ENCODE data around the gene AIFM3. TPM values are rescaled to one million over a fixed set of nuclear protein-coding genes. Genes with fewer than 3 reads are reported as not detected.

Gene AIFM3
- total and polyA plus RNA-seq, 2 donors (not counting 1 experiment from before 2014, with no cell fraction given), result 3.0 to 6.0 TPM

DNA sequence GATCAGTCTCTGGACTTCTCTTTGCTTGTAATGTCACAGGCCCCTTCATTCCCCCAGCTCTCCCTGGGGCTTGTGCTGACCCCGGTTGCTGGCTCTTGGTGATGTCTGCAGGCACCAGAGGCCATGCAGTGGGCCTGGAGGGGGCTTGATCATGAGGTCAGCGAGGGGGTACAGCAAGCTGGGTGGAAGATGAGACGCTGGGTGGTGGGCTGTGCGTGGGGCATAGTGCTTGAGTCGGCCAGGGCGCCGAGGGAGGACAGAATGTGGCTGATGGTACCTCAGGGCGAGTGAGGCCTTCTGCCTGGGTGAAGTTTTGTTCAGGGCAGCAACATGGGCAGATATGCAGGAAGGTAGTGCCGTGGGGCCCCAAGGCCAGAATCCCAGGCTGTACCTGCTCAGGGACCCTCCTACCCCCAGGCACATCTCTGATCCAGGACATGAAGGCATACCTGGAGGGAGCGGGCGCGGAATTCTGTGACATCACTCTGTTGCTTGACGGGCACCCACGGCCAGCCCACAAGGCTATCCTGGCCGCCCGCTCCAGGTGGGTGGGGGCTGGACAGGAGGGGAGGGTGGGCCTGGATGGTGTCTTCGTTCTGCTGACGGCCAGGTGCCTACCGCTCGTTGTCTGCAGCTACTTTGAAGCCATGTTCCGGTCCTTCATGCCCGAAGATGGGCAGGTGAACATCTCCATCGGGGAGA lies 28.4 kb downstream of the AIFM3 start:
- Histone ChIP-seq H3K4me1 (ENCODE audit: control insufficient read depth in 2 of 2, insufficient read depth in 2 of 2, low read length in 2 of 2) (peaks cover 6 to 9% of the 10 kb centered on the region in 2 donors), H3K9ac (ENCODE audit: low read length) (no peak overlapping the region), H3K4me2 (replicated peaks; ENCODE audit: low read depth, low read length, poor library complexity, severe bottlenecking) (no peak overlapping the region), H3K36me3 (replicated peaks in 1 of 2; ENCODE audit: control extremely low read depth in 1 of 2, control insufficient read depth in 1 of 2, extremely low read depth in 1 of 2, insufficient read depth in 2 of 2, low read length in 1 of 2) (peaks cover 0 to 34% of the 10 kb centered on the region in 2 experiments), H3K4me3 (ENCODE audit: control extremely low read depth in 1 of 5, extremely low read depth in 1 of 5, insufficient read depth in 1 of 5, low read depth in 2 of 5, low read length in 4 of 5) (no peak overlapping the region), H3K27ac (ENCODE audit: low read length in 2 of 2) (no peak overlapping the region), H2AFZ (ENCODE audit: insufficient read depth, low read depth, low read length, poor library complexity, severe bottlenecking) (no peak overlapping the region), H3K9me3 (ENCODE audit: control extremely low read depth in 1 of 3, control insufficient read depth in 2 of 3, insufficient read depth in 1 of 3, low read length in 2 of 3) (peaks cover 0 to 3% (median 0%) of the 10 kb centered on the region in 3 donors), H3K79me2 (ENCODE audit: control insufficient read depth, insufficient read depth, low read length) (peaks cover 7% of the 10 kb centered on the region), H4K20me1 (ENCODE audit: control insufficient read depth, insufficient read depth, low read length, poor library complexity, severe bottlenecking) (peaks cover 22% of the 10 kb centered on the region), H3K27me3 (replicated peaks in 1 of 4; ENCODE audit: control extremely low read depth in 1 of 4, control insufficient read depth in 3 of 4, insufficient read depth in 4 of 4, low read length in 3 of 4) (no peaks in the 10 kb centered on the region)
- Mint-ChIP-seq H3K27ac (peak overlapping the region; percentile 46), H3K4me1 (peaks cover 7% of the 10 kb centered on the region), H3K9me3 (ENCODE audit: insufficient read depth) (no peaks in the 10 kb centered on the region), H3K4me3 (no peak overlapping the region), H3K27me3 (no peaks in the 10 kb centered on the region)
- POLR2A ChIA-PET, result no interaction called here
- ATAC-seq (ENCODE audit: low read depth) (no peak), DNase-seq (no peak)
- intact Hi-C loops (cut with micrococcal nuclease), result no loop called here
- CTCF ChIA-PET, result no interaction called here
- WGBS (ENCODE audit: insufficient coverage), result 94% methylated on average over 15 of the region's 23 CpGs
- TF ChIP-seq, protein P1, sequence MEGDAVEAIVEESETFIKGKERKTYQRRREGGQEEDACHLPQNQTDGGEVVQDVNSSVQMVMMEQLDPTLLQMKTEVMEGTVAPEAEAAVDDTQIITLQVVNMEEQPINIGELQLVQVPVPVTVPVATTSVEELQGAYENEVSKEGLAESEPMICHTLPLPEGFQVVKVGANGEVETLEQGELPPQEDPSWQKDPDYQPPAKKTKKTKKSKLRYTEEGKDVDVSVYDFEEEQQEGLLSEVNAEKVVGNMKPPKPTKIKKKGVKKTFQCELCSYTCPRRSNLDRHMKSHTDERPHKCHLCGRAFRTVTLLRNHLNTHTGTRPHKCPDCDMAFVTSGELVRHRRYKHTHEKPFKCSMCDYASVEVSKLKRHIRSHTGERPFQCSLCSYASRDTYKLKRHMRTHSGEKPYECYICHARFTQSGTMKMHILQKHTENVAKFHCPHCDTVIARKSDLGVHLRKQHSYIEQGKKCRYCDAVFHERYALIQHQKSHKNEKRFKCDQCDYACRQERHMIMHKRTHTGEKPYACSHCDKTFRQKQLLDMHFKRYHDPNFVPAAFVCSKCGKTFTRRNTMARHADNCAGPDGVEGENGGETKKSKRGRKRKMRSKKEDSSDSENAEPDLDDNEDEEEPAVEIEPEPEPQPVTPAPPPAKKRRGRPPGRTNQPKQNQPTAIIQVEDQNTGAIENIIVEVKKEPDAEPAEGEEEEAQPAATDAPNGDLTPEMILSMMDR (IDR thresholded peaks at IDR 0.05), result no peak
- TF ChIP-seq EZH2 (IDR thresholded peaks at IDR 0.05; ENCODE audit: borderline replicate concordance, insufficient read depth, low read depth, low read length, poor library complexity, severe bottlenecking), result no peak

DNA sequence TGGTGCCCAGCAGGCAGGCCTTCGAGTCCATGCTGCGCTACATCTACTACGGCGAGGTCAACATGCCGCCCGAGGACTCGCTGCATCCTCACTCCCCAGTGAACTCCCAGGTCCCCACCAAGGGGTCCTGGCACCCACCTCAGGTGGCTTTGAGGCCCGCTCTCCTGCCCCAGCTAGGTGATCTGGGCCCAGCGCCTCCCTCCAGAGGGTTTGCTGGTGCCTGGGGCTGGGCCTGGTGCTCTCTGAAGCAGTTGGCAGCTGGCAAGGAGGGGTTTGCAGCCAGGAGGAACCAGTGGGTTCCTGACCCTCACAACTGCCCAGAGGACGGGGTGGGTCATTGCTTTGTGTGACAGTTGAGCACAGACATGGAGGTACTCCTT lies 29.0 kb downstream of the AIFM3 start:
- ChIA-PET CTCF (no interaction called here), POLR2A (no interaction called here)
- H3K9ac ChIP-seq (ENCODE audit: low read length), result no peak overlapping the region
- H2AFZ ChIP-seq (ENCODE audit: insufficient read depth, low read depth, low read length, poor library complexity, severe bottlenecking), result no peak overlapping the region
- no peak overlapping the region for H3K4me3 ChIP-seq (ENCODE audit: control extremely low read depth in 1 of 5, extremely low read depth in 1 of 5, insufficient read depth in 1 of 5, low read depth in 2 of 5, low read length in 4 of 5)
- H3K9me3 ChIP-seq (ENCODE audit: control extremely low read depth in 1 of 3, control insufficient read depth in 2 of 3, insufficient read depth in 1 of 3, low read length in 2 of 3), result peaks cover 0 to 5% (median 0%) of the 10 kb centered on the region in 3 donors
- Mint-ChIP-seq H3K9me3 (ENCODE audit: insufficient read depth) (no peaks in the 10 kb centered on the region), H3K4me3 (no peak overlapping the region), H3K4me1 (peaks cover 13% of the 10 kb centered on the region), H3K27ac (no peak overlapping the region), H3K27me3 (no peaks in the 10 kb centered on the region)
- TF ChIP-seq, protein P1 (IDR thresholded peaks at IDR 0.05), result no peak
- no peak for TF ChIP-seq EZH2 (IDR thresholded peaks at IDR 0.05; ENCODE audit: borderline replicate concordance, insufficient read depth, low read depth, low read length, poor library complexity, severe bottlenecking)
- H3K27me3 ChIP-seq (replicated peaks in 1 of 4; ENCODE audit: control extremely low read depth in 1 of 4, control insufficient read depth in 3 of 4, insufficient read depth in 4 of 4, low read length in 3 of 4), result no peaks in the 10 kb centered on the region
- peaks cover 13% of the 10 kb centered on the region for H3K79me2 ChIP-seq (ENCODE audit: control insufficient read depth, insufficient read depth, low read length)
- intact Hi-C loops (cut with micrococcal nuclease), result no loop called here
- no peak overlapping the region for H3K4me2 ChIP-seq (replicated peaks; ENCODE audit: low read depth, low read length, poor library complexity, severe bottlenecking)
- peaks cover 11 to 15% of the 10 kb centered on the region in 2 donors for H3K4me1 ChIP-seq (ENCODE audit: control insufficient read depth in 2 of 2, insufficient read depth in 2 of 2, low read length in 2 of 2)
- ATAC-seq (ENCODE audit: low read depth), result no peak
- H3K36me3 ChIP-seq (replicated peaks in 1 of 2; ENCODE audit: control extremely low read depth in 1 of 2, control insufficient read depth in 1 of 2, extremely low read depth in 1 of 2, insufficient read depth in 2 of 2, low read length in 1 of 2), result peaks cover 0 to 38% of the 10 kb centered on the region in 2 experiments
- WGBS (ENCODE audit: insufficient coverage), result over 99% methylated on average over 10 of the region's 10 CpGs
- H3K27ac ChIP-seq (ENCODE audit: low read length in 2 of 2), result no peak overlapping the region
- H4K20me1 ChIP-seq (ENCODE audit: control insufficient read depth, insufficient read depth, low read length, poor library complexity, severe bottlenecking), result peaks cover 24% of the 10 kb centered on the region
- no peak for DNase-seq
